ENCODE data around the gene IL37.

IL37 gene

GRCh38 chr2:112954364-112954763 is 43.4 kb downstream of the IL37 start:
- FAIRE-seq (no peak), DNase-seq (ENCODE audit: insufficient read length, low spot score) (no peak)
- no peak for TF ChIP-seq PAX5 (IDR thresholded peaks at IDR 0.05; ENCODE audit: insufficient read depth, low read length, severe bottlenecking)
- TF ChIP-seq SPI1 (IDR thresholded peaks at IDR 0.05; ENCODE audit: low read depth, low read length) = no peak
- no peak for TF ChIP-seq POLR2AphosphoS5 (IDR thresholded peaks at IDR 0.05; ENCODE audit: low read depth, low read length)
- no peak for TF ChIP-seq POU2F2 (IDR thresholded peaks at IDR 0.05; ENCODE audit: low read depth, low read length)
- TF ChIP-seq TAF1 (IDR thresholded peaks at IDR 0.05; ENCODE audit: low read depth, low read length) = no peak
- TF ChIP-seq POLR2A (IDR thresholded peaks at IDR 0.05; ENCODE audit: low read depth, low read length) = no peak

- DNase-seq (ENCODE audit: insufficient read length, low spot score) (no peak), FAIRE-seq (no peak)
- TF ChIP-seq POLR2AphosphoS5 (IDR thresholded peaks at IDR 0.05; ENCODE audit: low read depth, low read length) = no peak
- no peak for TF ChIP-seq POLR2A (IDR thresholded peaks at IDR 0.05; ENCODE audit: low read depth, low read length)
- TF ChIP-seq POU2F2 (IDR thresholded peaks at IDR 0.05; ENCODE audit: low read depth, low read length) = no peak
- no peak for TF ChIP-seq TAF1 (IDR thresholded peaks at IDR 0.05; ENCODE audit: low read depth, low read length)
- TF ChIP-seq PAX5 (IDR thresholded peaks at IDR 0.05; ENCODE audit: insufficient read depth, low read length, severe bottlenecking) = no peak
- no peak for TF ChIP-seq SPI1 (IDR thresholded peaks at IDR 0.05; ENCODE audit: low read depth, low read length)
Observed at GRCh38 chr2:112957511-112957910, 46.5 kb downstream of the IL37 start.

- peak; percentile 76 for FAIRE-seq
- TF ChIP-seq POLR2A (IDR thresholded peaks at IDR 0.05; ENCODE audit: low read depth, low read length) (no peak), PAX5 (IDR thresholded peaks at IDR 0.05; ENCODE audit: insufficient read depth, low read length, severe bottlenecking) (no peak), TAF1 (IDR thresholded peaks at IDR 0.05; ENCODE audit: low read depth, low read length) (no peak), POLR2AphosphoS5 (IDR thresholded peaks at IDR 0.05; ENCODE audit: low read depth, low read length) (no peak), POU2F2 (IDR thresholded peaks at IDR 0.05; ENCODE audit: low read depth, low read length) (peak; percentile 29; the same call in 1 of the 2 replicates), SPI1 (IDR thresholded peaks at IDR 0.05; ENCODE audit: low read depth, low read length) (no peak)
- peak; percentile 20 for DNase-seq (ENCODE audit: insufficient read length, low spot score)
Observed at GRCh38 chr2:112958428-112959108, 47.6 kb downstream of the IL37 start.

GRCh38 chr2:112959109-112959812 is 48.3 kb downstream of the IL37 start:
- FAIRE-seq (no peak), DNase-seq (ENCODE audit: insufficient read length, low spot score) (no peak)
- no peak for TF ChIP-seq POU2F2 (IDR thresholded peaks at IDR 0.05; ENCODE audit: low read depth, low read length)
- TF ChIP-seq TAF1 (IDR thresholded peaks at IDR 0.05; ENCODE audit: low read depth, low read length) = no peak
- no peak for TF ChIP-seq SPI1 (IDR thresholded peaks at IDR 0.05; ENCODE audit: low read depth, low read length)
- TF ChIP-seq PAX5 (IDR thresholded peaks at IDR 0.05; ENCODE audit: insufficient read depth, low read length, severe bottlenecking) = no peak
- TF ChIP-seq POLR2A (IDR thresholded peaks at IDR 0.05; ENCODE audit: low read depth, low read length) = no peak
- TF ChIP-seq POLR2AphosphoS5 (IDR thresholded peaks at IDR 0.05; ENCODE audit: low read depth, low read length) = no peak

- DNase-seq (ENCODE audit: insufficient read length, low spot score) (no peak), FAIRE-seq (no peak)
- TF ChIP-seq POU2F2 (IDR thresholded peaks at IDR 0.05; ENCODE audit: low read depth, low read length) = no peak
- TF ChIP-seq PAX5 (IDR thresholded peaks at IDR 0.05; ENCODE audit: insufficient read depth, low read length, severe bottlenecking) = no peak
- TF ChIP-seq SPI1 (IDR thresholded peaks at IDR 0.05; ENCODE audit: low read depth, low read length) = no peak
- TF ChIP-seq POLR2A (IDR thresholded peaks at IDR 0.05; ENCODE audit: low read depth, low read length) = no peak
- no peak for TF ChIP-seq TAF1 (IDR thresholded peaks at IDR 0.05; ENCODE audit: low read depth, low read length)
- no peak for TF ChIP-seq POLR2AphosphoS5 (IDR thresholded peaks at IDR 0.05; ENCODE audit: low read depth, low read length)
Observed at GRCh38 chr2:112960230-112960825, 49.4 kb downstream of the IL37 start.

GRCh38 chr2:112962308-112963175 is 51.6 kb downstream of the IL37 start:
- TF ChIP-seq PAX5 (IDR thresholded peaks at IDR 0.05; ENCODE audit: insufficient read depth, low read length, severe bottlenecking) (no peak), POLR2AphosphoS5 (IDR thresholded peaks at IDR 0.05; ENCODE audit: low read depth, low read length) (no peak), POLR2A (IDR thresholded peaks at IDR 0.05; ENCODE audit: low read depth, low read length) (no peak), SPI1 (IDR thresholded peaks at IDR 0.05; ENCODE audit: low read depth, low read length) (no peak), POU2F2 (IDR thresholded peaks at IDR 0.05; ENCODE audit: low read depth, low read length) (no peak), TAF1 (IDR thresholded peaks at IDR 0.05; ENCODE audit: low read depth, low read length) (no peak)
- DNase-seq (ENCODE audit: insufficient read length, low spot score) = no peak
- no peak for FAIRE-seq

GRCh38 chr2:112967023-112967422 is 56.1 kb downstream of the IL37 start:
- no peak for FAIRE-seq
- no peak for DNase-seq (ENCODE audit: insufficient read length, low spot score)
- TF ChIP-seq TAF1 (IDR thresholded peaks at IDR 0.05; ENCODE audit: low read depth, low read length) = no peak
- no peak for TF ChIP-seq POU2F2 (IDR thresholded peaks at IDR 0.05; ENCODE audit: low read depth, low read length)
- no peak for TF ChIP-seq POLR2AphosphoS5 (IDR thresholded peaks at IDR 0.05; ENCODE audit: low read depth, low read length)
- TF ChIP-seq PAX5 (IDR thresholded peaks at IDR 0.05; ENCODE audit: insufficient read depth, low read length, severe bottlenecking) = no peak
- no peak for TF ChIP-seq POLR2A (IDR thresholded peaks at IDR 0.05; ENCODE audit: low read depth, low read length)
- no peak for TF ChIP-seq SPI1 (IDR thresholded peaks at IDR 0.05; ENCODE audit: low read depth, low read length)
